HUES64 (cell line): ENCODE results near the gene TSPO2.

Experiments used
- H3K27ac ChIP-seq: 2 replicates; pipeline ENCODE4 v1.7.0; 2013; ENCODE audit warnings: low read depth, low read length, inconsistent platforms
- H3K27me3 ChIP-seq: 2 replicates; pipeline ENCODE4 v1.6.1; 2013; ENCODE audit warnings: mild to moderate bottlenecking, low read length; ENCODE audit not compliant: insufficient read depth
- H3K36me3 ChIP-seq: 2 replicates; pipeline ENCODE4 v1.6.1; 2013; ENCODE audit warnings: mild to moderate bottlenecking, low read length; ENCODE audit not compliant: insufficient read depth
- H3K4me1 ChIP-seq: 2 replicates; pipeline ENCODE4 v1.6.1; 2013; ENCODE audit warnings: mild to moderate bottlenecking, low read length, moderate library complexity; ENCODE audit not compliant: insufficient read depth
- H3K4me3 ChIP-seq: 2 replicates; pipeline ENCODE4 v1.5.1; 2013; ENCODE audit warnings: mild to moderate bottlenecking, low read length, moderate library complexity
- H3K9ac ChIP-seq: 2 replicates; pipeline ENCODE4 v1.6.1; 2013; ENCODE audit warnings: mild to moderate bottlenecking, low read depth, low read length
- H3K9me3 ChIP-seq: 2 replicates; pipeline ENCODE4 v1.6.1; 2013; ENCODE audit warnings: low read depth, low read length; ENCODE audit not compliant: insufficient read depth
- WGBS: fragments of 150-250, 120-280 bp; methylation state at CpG from one replicate; pipeline ENCODE4 v1.1.7; 2013; ENCODE audit warnings: missing lambda C conversion rate; 5-methylcytosine and 5-hydroxymethylcytosine counted together

Gene TSPO2

GRCh38 chr6:41053041-41053440 is 10.8 kb downstream of the TSPO2 start, which contains the start of gene APOBEC2:
Gene APOBEC2, plus strand, starts transcription at chr6:41053202. Its CDS starts 146 bp downstream, at chr6:41053348.
- 78% methylated on average over 4 of the region's 5 CpGs for WGBS
- 0 out of 2 replicates have a peak, but pooled peaks cover 3% of the 10 kb centered on the region for H3K4me1 ChIP-seq
- H3K9ac ChIP-seq = no peak within 1 kb of the TSS
- H3K4me3 ChIP-seq = no peak within 1 kb of the TSS
- H3K36me3 ChIP-seq = no peaks in the 10 kb centered on the region
- no peaks in the 10 kb centered on the region for H3K9me3 ChIP-seq
- H3K27ac ChIP-seq = no peak within 1 kb of the TSS
- H3K27me3 ChIP-seq = no peaks in the 10 kb centered on the region

- Histone ChIP-seq H3K4me3 (no peak overlapping the region), H3K27ac (no peak overlapping the region), H3K9ac (no peak overlapping the region), H3K27me3 (no peaks in the 10 kb centered on the region), H3K4me1 (peaks cover 10% of the 10 kb centered on the region; the same call in 1 of the 2 replicates), H3K9me3 (no peaks in the 10 kb centered on the region), H3K36me3 (no peaks in the 10 kb centered on the region)
- WGBS = 95% methylated on average over 3 of the region's 3 CpGs
These were observed 12.2 kb downstream of the TSPO2 start for GRCh38 chr6:41054511-41054910.

GRCh38 chr6:41055149-41055548 is 12.9 kb downstream of the TSPO2 start:
- H3K4me3 ChIP-seq = no peak overlapping the region
- no peaks in the 10 kb centered on the region for H3K27me3 ChIP-seq
- no peaks in the 10 kb centered on the region for H3K36me3 ChIP-seq
- WGBS = 85% methylated on average over 3 of the region's 3 CpGs
- no peaks in the 10 kb centered on the region for H3K9me3 ChIP-seq
- H3K9ac ChIP-seq = no peak overlapping the region
- no peak overlapping the region for H3K27ac ChIP-seq
- H3K4me1 ChIP-seq = peaks cover 10% of the 10 kb centered on the region; the same call in 1 of the 2 replicates

GRCh38 chr6:41056768-41057490 is 14.7 kb downstream of the TSPO2 start:
- 86% methylated on average over 6 of the region's 6 CpGs for WGBS
- H3K27ac ChIP-seq = no peak overlapping the region
- peaks cover 10% of the 10 kb centered on the region; the same call in 1 of the 2 replicates for H3K4me1 ChIP-seq

GRCh38 chr6:41058783-41059181 is 16.5 kb downstream of the TSPO2 start:
- H3K4me3 ChIP-seq = no peak overlapping the region
- no peak overlapping the region for H3K27ac ChIP-seq
- no peaks in the 10 kb centered on the region for H3K9me3 ChIP-seq
- H3K9ac ChIP-seq = no peak overlapping the region
- 77% methylated on average over 2 of the region's 2 CpGs for WGBS
- peaks cover 21% of the 10 kb centered on the region for H3K36me3 ChIP-seq
- no peaks in the 10 kb centered on the region for H3K27me3 ChIP-seq
- peaks cover 7% of the 10 kb centered on the region; the same call in 1 of the 2 replicates for H3K4me1 ChIP-seq

More at GRCh38 chr6:41056768-41057490, 14.7 kb downstream of the TSPO2 start:
- Histone ChIP-seq H3K4me3 (no peak overlapping the region), H3K9ac (no peak overlapping the region), H3K36me3 (peaks cover 12% of the 10 kb centered on the region), H3K27me3 (no peaks in the 10 kb centered on the region), H3K9me3 (no peaks in the 10 kb centered on the region)

GRCh38 chr6:41059556-41059955 is 17.3 kb downstream of the TSPO2 start:
- Histone ChIP-seq H3K4me3 (no peak overlapping the region), H3K4me1 (peaks cover 7% of the 10 kb centered on the region; the same call in 1 of the 2 replicates), H3K9me3 (no peaks in the 10 kb centered on the region), H3K9ac (no peak overlapping the region), H3K36me3 (peaks cover 27% of the 10 kb centered on the region), H3K27me3 (no peaks in the 10 kb centered on the region), H3K27ac (no peak overlapping the region)
- 100% methylated on average over 1 of the region's 1 CpG for WGBS

- Histone ChIP-seq H3K27ac (no peak overlapping the region), H3K9me3 (no peaks in the 10 kb centered on the region), H3K9ac (no peak overlapping the region), H3K4me3 (no peak overlapping the region), H3K27me3 (no peaks in the 10 kb centered on the region), H3K36me3 (peaks cover 44% of the 10 kb centered on the region), H3K4me1 (peaks cover 7% of the 10 kb centered on the region; the same call in 1 of the 2 replicates)
- WGBS = 95% methylated on average over 13 of the region's 13 CpGs
These were observed 19.0 kb downstream of the TSPO2 start for GRCh38 chr6:41061196-41061726.

- Histone ChIP-seq H3K4me3 (no peak overlapping the region), H3K9ac (no peak overlapping the region), H3K36me3 (peaks cover 49% of the 10 kb centered on the region), H3K27me3 (no peaks in the 10 kb centered on the region), H3K27ac (no peak overlapping the region), H3K4me1 (peaks cover 7% of the 10 kb centered on the region; the same call in 1 of the 2 replicates), H3K9me3 (no peaks in the 10 kb centered on the region)
- WGBS = 95% methylated on average over 1 of the region's 1 CpG
These were observed 19.8 kb downstream of the TSPO2 start for GRCh38 chr6:41062056-41062455.

- no peak overlapping the region for H3K9ac ChIP-seq
- H3K9me3 ChIP-seq = no peaks in the 10 kb centered on the region
- H3K27ac ChIP-seq = no peak overlapping the region
- 91% methylated on average over 2 of the region's 2 CpGs for WGBS
- peaks cover 4% of the 10 kb centered on the region; the same call in 1 of the 2 replicates for H3K4me1 ChIP-seq
- H3K36me3 ChIP-seq = peaks cover 67% of the 10 kb centered on the region
- no peak overlapping the region for H3K4me3 ChIP-seq
- no peaks in the 10 kb centered on the region for H3K27me3 ChIP-seq
These were observed 21.6 kb downstream of the TSPO2 start for GRCh38 chr6:41063884-41064285.

- no peaks in the 10 kb centered on the region for H3K4me1 ChIP-seq
- H3K9ac ChIP-seq = no peak overlapping the region
- H3K36me3 ChIP-seq = peaks cover 76% of the 10 kb centered on the region
- H3K4me3 ChIP-seq = no peak overlapping the region
- 90% methylated on average over 4 of the region's 5 CpGs for WGBS
- no peaks in the 10 kb centered on the region for H3K9me3 ChIP-seq
- H3K27ac ChIP-seq = no peak overlapping the region
- no peaks in the 10 kb centered on the region for H3K27me3 ChIP-seq
These were observed 22.6 kb downstream of the TSPO2 start for GRCh38 chr6:41064841-41065240.

- H3K9ac ChIP-seq = no peak overlapping the region
- H3K27ac ChIP-seq = no peak overlapping the region
- no peak overlapping the region for H3K4me3 ChIP-seq
- no peaks in the 10 kb centered on the region for H3K9me3 ChIP-seq
- H3K4me1 ChIP-seq = peaks cover 2% of the 10 kb centered on the region; the same call in 1 of the 2 replicates
- peaks cover 83% of the 10 kb centered on the region for H3K36me3 ChIP-seq
- 94% methylated on average over 2 of the region's 2 CpGs for WGBS
- no peaks in the 10 kb centered on the region for H3K27me3 ChIP-seq
These were observed 23.3 kb downstream of the TSPO2 start for GRCh38 chr6:41065550-41066026.
